ENCODE data around the gene XRCC4. TPM values are rescaled to one million over a fixed set of nuclear protein-coding genes. Genes with fewer than 3 reads are reported as not detected.

Gene XRCC4
- total RNA-seq, 4 donors from 2014 or later, result 4.2 to 6.0 (median 5.4) TPM

GRCh38 chr5:83156001-83156400, 78.7 kb downstream of the XRCC4 start:
- 86% methylated on average over 2 of the region's 2 CpGs for WGBS

GRCh38 chr5:83157163-83157562, 79.8 kb downstream of the XRCC4 start:
- 19% methylated on average over 2 of the region's 2 CpGs for WGBS
- DNase-seq (ENCODE audit: low spot score in 2 of 2), result no peak
- no peaks in the 10 kb centered on the region for H3K36me3 ChIP-seq
- H3K9me3 ChIP-seq, result no peaks in the 10 kb centered on the region
- no peak overlapping the region for H3K4me3 ChIP-seq
- H3K27ac ChIP-seq, result no peak overlapping the region
- no peak for TF ChIP-seq CTCF (IDR thresholded peaks at IDR 0.05)
- no peak for TF ChIP-seq POLR2A (IDR thresholded peaks at IDR 0.05)
- TF ChIP-seq POLR2AphosphoS5 (IDR thresholded peaks at IDR 0.05), result no peak
- no peak for TF ChIP-seq EP300 (IDR thresholded peaks at IDR 0.05)
- H3K27me3 ChIP-seq, result no peaks in the 10 kb centered on the region
- H3K4me1 ChIP-seq, result no peaks in the 10 kb centered on the region

More at GRCh38 chr5:83156001-83156400, 78.7 kb downstream of the XRCC4 start:
- Histone ChIP-seq H3K36me3 (no peaks in the 10 kb centered on the region), H3K4me1 (no peaks in the 10 kb centered on the region), H3K27me3 (no peaks in the 10 kb centered on the region), H3K27ac (no peak overlapping the region), H3K4me3 (no peak overlapping the region), H3K9me3 (no peaks in the 10 kb centered on the region)
- no peak for DNase-seq (ENCODE audit: low spot score in 2 of 2)
- no peak for TF ChIP-seq EP300 (IDR thresholded peaks at IDR 0.05)
- no peak for TF ChIP-seq POLR2AphosphoS5 (IDR thresholded peaks at IDR 0.05)
- no peak for TF ChIP-seq POLR2A (IDR thresholded peaks at IDR 0.05)
- TF ChIP-seq CTCF (IDR thresholded peaks at IDR 0.05), result no peak

- Histone ChIP-seq H3K27me3 (no peaks in the 10 kb centered on the region), H3K27ac (no peak overlapping the region), H3K4me1 (no peaks in the 10 kb centered on the region), H3K4me3 (no peak overlapping the region), H3K9me3 (no peaks in the 10 kb centered on the region), H3K36me3 (no peaks in the 10 kb centered on the region)
- 43% methylated on average over 3 of the region's 3 CpGs for WGBS
- TF ChIP-seq POLR2AphosphoS5 (IDR thresholded peaks at IDR 0.05) (no peak), EP300 (IDR thresholded peaks at IDR 0.05) (no peak), CTCF (IDR thresholded peaks at IDR 0.05) (no peak), POLR2A (IDR thresholded peaks at IDR 0.05) (no peak)
- DNase-seq (ENCODE audit: low spot score in 2 of 2), result no peak
Observed at GRCh38 chr5:83162601-83163000, 85.3 kb downstream of the XRCC4 start.

GRCh38 chr5:83167538-83167937, 90.2 kb downstream of the XRCC4 start:
- Histone ChIP-seq H3K36me3 (no peaks in the 10 kb centered on the region), H3K4me3 (no peak overlapping the region), H3K27ac (no peak overlapping the region), H3K9me3 (no peaks in the 10 kb centered on the region), H3K4me1 (no peaks in the 10 kb centered on the region), H3K27me3 (no peaks in the 10 kb centered on the region)
- TF ChIP-seq POLR2A (IDR thresholded peaks at IDR 0.05) (no peak), EP300 (IDR thresholded peaks at IDR 0.05) (no peak), POLR2AphosphoS5 (IDR thresholded peaks at IDR 0.05) (no peak), CTCF (IDR thresholded peaks at IDR 0.05) (no peak)
- no peak for DNase-seq (ENCODE audit: low spot score in 2 of 2)

GRCh38 chr5:83169571-83170337, 92.4 kb downstream of the XRCC4 start:
- Histone ChIP-seq H3K9me3 (no peaks in the 10 kb centered on the region), H3K27ac (no peak overlapping the region), H3K4me1 (no peaks in the 10 kb centered on the region), H3K36me3 (no peaks in the 10 kb centered on the region), H3K4me3 (no peak overlapping the region), H3K27me3 (no peaks in the 10 kb centered on the region)
- TF ChIP-seq EP300 (IDR thresholded peaks at IDR 0.05) (no peak), POLR2AphosphoS5 (IDR thresholded peaks at IDR 0.05) (no peak)
- WGBS, result 72% methylated on average over 2 of the region's 2 CpGs
- no peak for DNase-seq (ENCODE audit: low spot score in 2 of 2)

Data from suprapubic skin (tissue), 4 donors.